Mucosa of rectum (tissue), 2 donors: ENCODE results near the gene BLCAP.
"Not testable (repeated sequence)": the region's sequence is repeated elsewhere in the genome, so short reads cannot be mapped to it uniquely, and the experiment has no call there.

Experiments used
- H3K27ac ChIP-seq, 2 donors: one replicate each; pipeline ENCODE4 v1.7.0; 2013; ENCODE audit warnings: inconsistent platforms in 2 of 2, low read depth in 2 of 2, low read length in 2 of 2
- H3K27me3 ChIP-seq, 2 donors: one replicate each; pipeline ENCODE4 v1.7.0; 2013; ENCODE audit warnings: low read length in 2 of 2; ENCODE audit not compliant: control insufficient read depth in 2 of 2, insufficient read depth in 2 of 2
- H3K36me3 ChIP-seq, 2 donors: one replicate each; pipeline ENCODE4 v1.7.0; 2013; ENCODE audit warnings: low read length in 2 of 2; ENCODE audit not compliant: control insufficient read depth in 2 of 2, insufficient read depth in 2 of 2
- H3K4me1 ChIP-seq, 2 donors: one replicate each; pipeline ENCODE4 v1.7.0; 2013; ENCODE audit warnings: low read length in 2 of 2, mild to moderate bottlenecking in 1 of 2; ENCODE audit not compliant: control insufficient read depth in 2 of 2, insufficient read depth in 2 of 2
- H3K4me3 ChIP-seq, 2 donors: one replicate each; pipeline ENCODE4 v1.7.0; 2013; ENCODE audit warnings: low read length in 2 of 2
- H3K9ac ChIP-seq, 2 donors: one replicate each; pipeline ENCODE4 v1.7.0; 2013; ENCODE audit warnings: low read length in 2 of 2, low read depth in 1 of 2, mild to moderate bottlenecking in 1 of 2
- H3K9me3 ChIP-seq, 2 donors: one replicate each; pipeline ENCODE4 v1.7.0; 2013; ENCODE audit warnings: low read length in 2 of 2; ENCODE audit not compliant: control insufficient read depth in 2 of 2
- donor health status: healthy.
- donor health status: Normal muscosa, but diverticular disease.

BLCAP gene

GRCh38 chr20:37542281-37542680 is 14.6 kb upstream of the BLCAP start:
- H3K9me3 ChIP-seq, result no peaks in the 10 kb centered on the region
- H3K27me3 ChIP-seq, result no peaks in the 10 kb centered on the region
- no peak overlapping the region for H3K4me3 ChIP-seq
- H3K27ac ChIP-seq, result peak overlapping the region in 1 of 2 donors; percentile 73
- H3K36me3 ChIP-seq, result no peaks in the 10 kb centered on the region
- peaks cover under 1 to 24% of the 10 kb centered on the region in 2 donors for H3K4me1 ChIP-seq
- no peak overlapping the region for H3K9ac ChIP-seq

GRCh38 chr20:37541326-37541725 is 13.7 kb upstream of the BLCAP start:
- H3K27me3 ChIP-seq, result no peaks in the 10 kb centered on the region
- no peak overlapping the region for H3K4me3 ChIP-seq
- H3K4me1 ChIP-seq, result peaks cover 0 to 24% of the 10 kb centered on the region in 2 donors
- no peaks in the 10 kb centered on the region for H3K9me3 ChIP-seq
- H3K36me3 ChIP-seq, result no peaks in the 10 kb centered on the region
- peak overlapping the region in 1 of 2 donors; percentile 3 for H3K27ac ChIP-seq
- H3K9ac ChIP-seq, result no peak overlapping the region

GRCh38 chr20:37540838-37541237 is 13.2 kb upstream of the BLCAP start:
- H3K27ac ChIP-seq, result peak overlapping the region in 1 of 2 donors; percentile 3
- not testable (repeated sequence) for H3K4me3 ChIP-seq, H3K9me3 ChIP-seq, H3K36me3 ChIP-seq, H3K27me3 ChIP-seq, H3K9ac ChIP-seq
- peaks cover 0 to 28% of the 10 kb centered on the region in 2 donors for H3K4me1 ChIP-seq

- Histone ChIP-seq H3K4me1 (peaks cover 5 to 35% of the 10 kb centered on the region in 2 donors), H3K9ac (no peak overlapping the region), H3K27me3 (no peaks in the 10 kb centered on the region), H3K27ac (no peak overlapping the region), H3K9me3 (no peaks in the 10 kb centered on the region), H3K4me3 (no peak overlapping the region), H3K36me3 (no peaks in the 10 kb centered on the region)
Measured at GRCh38 chr20:37540001-37540400, 12.3 kb upstream of the BLCAP start.

GRCh38 chr20:37539424-37539823 is 11.7 kb upstream of the BLCAP start:
- H3K27me3 ChIP-seq, result no peaks in the 10 kb centered on the region
- H3K4me1 ChIP-seq, result peaks cover 5 to 41% of the 10 kb centered on the region in 2 donors
- H3K9me3 ChIP-seq, result no peaks in the 10 kb centered on the region
- no peaks in the 10 kb centered on the region for H3K36me3 ChIP-seq
- H3K9ac ChIP-seq, result no peak overlapping the region
- H3K27ac ChIP-seq, result no peak overlapping the region
- no peak overlapping the region for H3K4me3 ChIP-seq

GRCh38 chr20:37538003-37538402 is 10.3 kb upstream of the BLCAP start:
- no peaks in the 10 kb centered on the region for H3K36me3 ChIP-seq
- no peak overlapping the region for H3K4me3 ChIP-seq
- H3K9ac ChIP-seq, result no peak overlapping the region
- no peaks in the 10 kb centered on the region for H3K27me3 ChIP-seq
- H3K27ac ChIP-seq, result no peak overlapping the region
- H3K9me3 ChIP-seq, result no peaks in the 10 kb centered on the region
- H3K4me1 ChIP-seq, result peaks cover 5 to 41% of the 10 kb centered on the region in 2 donors

GRCh38 chr20:37537505-37537904 is 9.8 kb upstream of the BLCAP start:
- Histone ChIP-seq H3K4me3 (no peak overlapping the region), H3K36me3 (no peaks in the 10 kb centered on the region), H3K9ac (no peak overlapping the region), H3K9me3 (no peaks in the 10 kb centered on the region), H3K4me1 (peaks cover 5 to 39% of the 10 kb centered on the region in 2 donors), H3K27me3 (no peaks in the 10 kb centered on the region), H3K27ac (no peak overlapping the region)

- H3K9ac ChIP-seq, result no peak overlapping the region
- peaks cover 5 to 26% of the 10 kb centered on the region in 2 donors for H3K4me1 ChIP-seq
- H3K36me3 ChIP-seq, result no peaks in the 10 kb centered on the region
- H3K27me3 ChIP-seq, result no peaks in the 10 kb centered on the region
- H3K27ac ChIP-seq, result peak overlapping the region in 1 of 2 donors; percentile 41
- H3K4me3 ChIP-seq, result peak overlapping the region in 1 of 2 donors; percentile 33
- no peaks in the 10 kb centered on the region for H3K9me3 ChIP-seq
Measured at GRCh38 chr20:37535443-37536132, 7.9 kb upstream of the BLCAP start.

GRCh38 chr20:37534401-37535157 is 6.9 kb upstream of the BLCAP start:
- H3K36me3 ChIP-seq, result no peaks in the 10 kb centered on the region
- H3K4me1 ChIP-seq, result peaks cover 5 to 22% of the 10 kb centered on the region in 2 donors
- H3K27ac ChIP-seq, result no peak overlapping the region
- no peak overlapping the region for H3K4me3 ChIP-seq
- no peaks in the 10 kb centered on the region for H3K9me3 ChIP-seq
- peak overlapping the region in 1 of 2 donors; percentile 42 for H3K9ac ChIP-seq
- H3K27me3 ChIP-seq, result no peaks in the 10 kb centered on the region

- H3K36me3 ChIP-seq, result no peaks in the 10 kb centered on the region
- H3K9me3 ChIP-seq, result no peaks in the 10 kb centered on the region
- no peak overlapping the region for H3K4me3 ChIP-seq
Measured at GRCh38 chr20:37533154-37533715, 5.6 kb upstream of the BLCAP start.

More at GRCh38 chr20:37533154-37533715, 5.6 kb upstream of the BLCAP start:
- Histone ChIP-seq H3K27me3 (no peaks in the 10 kb centered on the region), H3K27ac (no peak overlapping the region), H3K9ac (no peak overlapping the region), H3K4me1 (peaks cover 12 to 28% of the 10 kb centered on the region in 2 donors)
